Activated T-cell treated with anti-CD3 and anti-CD28 coated beads, Interleukin-2, amount 50 U/mL, for 4 hours (primary cell): ENCODE measurements around the gene SORL1. TPM values are rescaled to one million over a fixed set of nuclear protein-coding genes. Genes with fewer than 3 reads are reported as not detected.
A peak's percentile ranks its signal among the peaks of the same experiment; 100 is the strongest.

Experiments used
- ATAC-seq, 2 donors: fragments of 200-7000 bp; cut with Tn5 transposase; one replicate each; pipeline ENCODE4 v1.10.0; 2021
- DNase-seq: peaks from one replicate; pipeline ENCODE4 v3.0.0-alpha.2; 2020
- H3K27me3 Mint-ChIP-seq: one replicate; pipeline ENCODE4 v1.8.0; 2021; ENCODE audit warnings: low read depth, mixed read lengths
- H3K36me3 Mint-ChIP-seq: one replicate; pipeline ENCODE4 v1.8.0; 2022; ENCODE audit warnings: mixed read lengths; ENCODE audit not compliant: insufficient read depth
- H3K4me1 Mint-ChIP-seq: one replicate; pipeline ENCODE4 v1.8.0; 2021; ENCODE audit warnings: low read depth, mixed read lengths
- H3K4me3 Mint-ChIP-seq: one replicate; pipeline ENCODE4 v1.8.0; 2021; ENCODE audit warnings: mild to moderate bottlenecking, moderate library complexity, mixed read lengths
- H3K9me3 Mint-ChIP-seq: one replicate; pipeline ENCODE4 v1.8.0; 2021; ENCODE audit warnings: mixed read lengths
- total RNA-seq, 3 donors: library from RNA; stranded (reverse); gene quantifications; one replicate each; pipeline ENCODE4 v1.2.1, GENCODE V29; 2021

Gene SORL1
- total RNA-seq, 3 donors from 2014 or later, result 21.3 to 25.6 (median 21.3) TPM

DNA sequence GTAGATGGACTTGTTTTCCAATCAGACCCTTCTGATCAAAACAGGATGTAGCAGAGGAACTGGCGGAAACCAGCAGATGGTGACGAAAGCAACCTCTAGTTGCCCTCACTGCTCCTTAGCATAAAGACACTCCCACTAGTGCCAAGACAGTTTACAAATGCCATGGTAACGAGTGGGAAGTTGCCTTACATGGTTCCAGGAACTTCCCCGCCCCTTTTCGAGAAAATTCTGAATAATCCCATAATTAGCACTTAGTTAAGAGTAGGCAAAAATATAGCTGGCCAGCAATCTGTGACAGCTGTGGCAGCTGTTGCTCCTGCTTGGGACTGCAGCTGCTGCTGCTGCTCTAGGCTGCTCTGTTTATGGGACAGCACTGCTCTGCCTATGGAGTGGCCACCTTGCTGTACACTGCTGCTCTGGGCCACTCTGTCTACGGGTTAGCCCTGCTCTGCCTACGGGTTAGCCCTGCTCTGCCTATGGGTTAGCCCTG is 33.4 kb upstream of the SORL1 start:
- ATAC-seq (peak; percentile 49 to 52), DNase-seq (no peak)
- Mint-ChIP-seq H3K9me3 (no peaks in the 10 kb centered on the region), H3K27me3 (no peaks in the 10 kb centered on the region), H3K4me1 (peaks cover 77% of the 10 kb centered on the region), H3K36me3 (no peaks in the 10 kb centered on the region), H3K4me3 (no peak overlapping the region)

- ATAC-seq, result no peak
- no peaks in the 10 kb centered on the region for H3K36me3 Mint-ChIP-seq
- DNase-seq, result no peak
- H3K27me3 Mint-ChIP-seq, result no peaks in the 10 kb centered on the region
- no peaks in the 10 kb centered on the region for H3K9me3 Mint-ChIP-seq
- no peak overlapping the region for H3K4me3 Mint-ChIP-seq
- H3K4me1 Mint-ChIP-seq, result peaks cover 84% of the 10 kb centered on the region
Observed at GRCh38 chr11:121419836-121420235, 32.3 kb upstream of the SORL1 start.

DNA sequence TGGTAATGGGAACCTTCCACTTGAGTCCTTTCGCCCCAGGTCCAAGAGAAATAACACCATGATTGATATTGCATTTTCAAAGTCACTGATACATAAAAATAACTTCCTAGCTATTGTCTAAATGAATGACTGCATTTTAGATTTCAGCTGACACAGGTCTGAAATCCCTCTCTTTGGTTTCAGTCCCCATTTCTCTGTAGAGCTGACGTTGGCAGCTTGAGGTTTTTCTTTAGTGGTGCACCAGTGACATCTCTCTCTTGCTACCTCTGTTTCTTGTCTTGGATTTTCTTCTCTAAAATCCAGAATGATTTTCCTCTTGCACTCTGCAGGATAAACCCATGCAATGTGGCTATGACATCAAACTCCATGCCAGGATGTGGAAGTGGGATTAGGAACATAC is 31.7 kb upstream of the SORL1 start:
- Mint-ChIP-seq H3K9me3 (no peaks in the 10 kb centered on the region), H3K4me3 (no peak overlapping the region), H3K27me3 (no peaks in the 10 kb centered on the region), H3K36me3 (peaks cover 4% of the 10 kb centered on the region), H3K4me1 (peaks cover 83% of the 10 kb centered on the region)
- DNase-seq (no peak), ATAC-seq (no peak)

DNA sequence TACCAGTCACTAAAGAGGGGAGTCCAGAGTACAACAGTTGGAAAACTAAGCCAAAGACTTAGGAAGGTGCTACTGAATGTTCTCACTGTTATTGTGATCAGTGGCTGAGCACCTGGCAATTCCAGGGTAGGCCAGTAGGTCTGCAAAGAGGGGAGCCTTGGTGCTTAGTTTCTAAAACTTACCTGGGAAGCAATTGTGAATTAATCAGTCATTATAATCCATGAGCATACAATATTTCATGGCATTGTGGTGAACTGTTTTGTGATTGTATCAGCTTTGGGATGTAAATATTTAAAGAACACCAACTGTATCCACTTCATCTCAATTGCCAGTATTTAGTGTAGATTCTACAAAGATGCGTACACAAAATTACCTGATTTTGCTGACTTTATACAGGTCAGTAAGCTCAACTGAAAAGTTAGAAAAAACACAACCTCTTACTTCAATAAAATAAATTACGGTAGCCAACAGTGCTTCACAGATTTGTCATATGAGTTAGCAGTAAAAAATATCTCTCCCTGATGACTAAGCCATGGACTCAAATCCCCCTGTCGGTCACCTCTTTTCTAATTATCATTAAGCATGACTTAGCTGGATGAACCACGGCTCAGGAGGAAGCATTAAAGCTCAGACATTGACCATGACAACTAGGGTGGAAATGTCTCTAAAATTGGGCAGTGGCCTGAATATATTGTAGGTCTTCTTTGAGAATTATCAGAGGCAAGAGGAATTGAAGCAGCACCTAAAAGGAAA is 30.8 kb upstream of the SORL1 start:
- peaks cover 4% of the 10 kb centered on the region for H3K36me3 Mint-ChIP-seq
- ATAC-seq, result no peak

GRCh38 chr11:121422675-121423074 is 29.4 kb upstream of the SORL1 start:
- no peak overlapping the region for H3K4me3 Mint-ChIP-seq
- H3K27me3 Mint-ChIP-seq, result no peaks in the 10 kb centered on the region
- H3K9me3 Mint-ChIP-seq, result no peaks in the 10 kb centered on the region
- H3K36me3 Mint-ChIP-seq, result peaks cover 4% of the 10 kb centered on the region
- ATAC-seq, result no peak
- H3K4me1 Mint-ChIP-seq, result peaks cover 78% of the 10 kb centered on the region
- DNase-seq, result no peak

More for the DNA sequence above, 30.8 kb upstream of the SORL1 start:
- Mint-ChIP-seq H3K4me3 (no peak overlapping the region), H3K4me1 (peaks cover 82% of the 10 kb centered on the region), H3K9me3 (no peaks in the 10 kb centered on the region), H3K27me3 (no peaks in the 10 kb centered on the region)
- DNase-seq, result no peak

DNA sequence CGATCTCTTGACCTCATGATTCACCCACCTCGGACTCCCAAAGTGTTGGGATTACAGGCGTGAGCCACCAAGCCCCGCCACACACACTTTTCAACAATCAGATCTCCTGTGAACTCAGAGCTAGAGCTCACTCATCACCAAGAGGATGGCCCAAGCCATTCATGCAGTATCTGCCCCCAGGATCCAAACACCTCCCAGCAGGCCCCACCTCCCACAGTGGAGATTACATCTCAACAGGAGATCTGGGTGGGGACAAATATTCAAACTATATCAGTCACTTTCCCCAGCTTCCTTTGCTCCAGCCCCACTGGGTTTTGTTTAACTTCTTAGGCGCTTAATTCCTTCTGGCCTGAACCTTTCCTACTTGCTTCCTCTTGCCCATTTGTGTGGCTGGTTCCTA is 26.3 kb upstream of the SORL1 start:
- H3K4me3 Mint-ChIP-seq, result no peak overlapping the region
- H3K36me3 Mint-ChIP-seq, result peaks cover 6% of the 10 kb centered on the region
- peaks cover 52% of the 10 kb centered on the region for H3K4me1 Mint-ChIP-seq
- ATAC-seq (no peak), DNase-seq (no peak)
- no peaks in the 10 kb centered on the region for H3K27me3 Mint-ChIP-seq
- H3K9me3 Mint-ChIP-seq, result no peaks in the 10 kb centered on the region

DNA sequence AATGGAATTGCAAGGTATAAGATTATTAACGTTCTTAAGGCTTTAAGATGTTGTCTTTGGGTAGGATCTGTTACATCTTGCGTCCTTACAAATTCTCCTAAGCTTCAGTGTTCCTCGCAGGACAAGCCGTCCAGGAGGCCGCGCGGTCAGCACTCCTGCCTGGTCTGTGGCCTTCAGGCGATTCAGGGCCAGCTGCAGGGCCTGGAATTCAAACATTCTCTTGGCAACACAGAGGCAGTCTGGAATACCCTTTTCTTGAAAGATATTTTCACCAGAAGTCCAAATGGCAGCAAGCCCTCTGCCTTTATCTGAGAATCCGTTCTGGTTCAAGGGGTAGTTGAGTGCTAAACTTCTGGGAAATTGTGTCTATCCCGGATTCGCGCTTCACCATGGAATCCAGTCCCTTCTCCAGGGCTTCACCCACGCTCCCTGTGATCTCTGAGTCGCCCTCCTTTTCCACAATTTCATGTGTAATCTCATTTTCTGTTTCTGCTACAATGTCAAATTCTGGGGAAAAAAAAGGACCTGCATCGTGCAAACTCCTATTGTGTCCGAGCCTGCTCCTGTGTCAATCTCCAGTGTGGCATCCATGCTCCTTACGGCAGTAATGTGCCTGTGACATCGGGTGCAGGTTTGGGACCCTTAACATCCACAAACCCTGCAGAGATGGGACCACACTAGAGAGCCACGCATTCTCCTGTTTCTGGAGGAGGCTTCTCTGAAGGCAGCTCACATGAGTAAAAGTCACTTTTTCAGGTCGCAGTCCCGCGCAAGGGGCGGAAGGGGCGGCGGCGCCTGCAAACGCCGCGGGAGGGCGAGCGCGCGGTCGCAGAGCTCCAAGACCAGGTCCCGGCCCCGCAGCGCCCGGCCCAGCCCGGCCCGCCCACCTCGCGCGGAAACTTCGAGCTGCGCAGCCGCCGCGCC is 25.4 kb upstream of the SORL1 start:
- Mint-ChIP-seq H3K27me3 (no peaks in the 10 kb centered on the region), H3K36me3 (peaks cover 8% of the 10 kb centered on the region), H3K4me3 (peak overlapping the region; percentile 55), H3K9me3 (no peaks in the 10 kb centered on the region), H3K4me1 (peaks cover 46% of the 10 kb centered on the region)
- DNase-seq (peak; percentile 39), ATAC-seq (peak; percentile 79 to 87)

DNA sequence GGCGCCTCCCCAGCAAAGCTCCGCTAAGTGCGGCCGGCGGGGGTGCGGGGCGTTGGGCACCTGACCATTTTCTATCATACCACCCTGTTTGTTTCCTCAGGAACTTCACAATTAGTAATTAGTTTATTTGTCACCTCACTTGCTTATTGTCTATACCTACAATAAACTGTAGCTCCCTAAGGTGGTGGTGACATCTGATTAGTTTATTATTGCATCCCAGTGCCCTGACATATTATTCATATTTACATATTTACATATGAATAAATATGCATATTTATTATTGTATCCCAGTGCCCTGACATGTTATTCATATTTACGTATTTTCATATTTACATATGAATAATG is 24.7 kb upstream of the SORL1 start:
- H3K4me3 Mint-ChIP-seq, result no peak overlapping the region
- H3K4me1 Mint-ChIP-seq, result peaks cover 46% of the 10 kb centered on the region

GRCh38 chr11:121429556-121429955 is 22.6 kb upstream of the SORL1 start:
- H3K9me3 Mint-ChIP-seq, result no peaks in the 10 kb centered on the region
- H3K27me3 Mint-ChIP-seq, result no peaks in the 10 kb centered on the region
- peaks cover 8% of the 10 kb centered on the region for H3K36me3 Mint-ChIP-seq
- ATAC-seq (no peak), DNase-seq (no peak)
- H3K4me1 Mint-ChIP-seq, result peaks cover 27% of the 10 kb centered on the region
- H3K4me3 Mint-ChIP-seq, result no peak overlapping the region

More for the DNA sequence above, 24.7 kb upstream of the SORL1 start:
- no peak for ATAC-seq
- Mint-ChIP-seq H3K27me3 (no peaks in the 10 kb centered on the region), H3K36me3 (peaks cover 8% of the 10 kb centered on the region), H3K9me3 (no peaks in the 10 kb centered on the region)
- no peak for DNase-seq

- Mint-ChIP-seq H3K36me3 (peaks cover 8% of the 10 kb centered on the region), H3K9me3 (no peaks in the 10 kb centered on the region), H3K4me3 (no peak overlapping the region), H3K4me1 (peaks cover 36% of the 10 kb centered on the region), H3K27me3 (no peaks in the 10 kb centered on the region)
- DNase-seq (no peak), ATAC-seq (peak; percentile 85 to 91)
Observed at GRCh38 chr11:121431820-121432526, 20.1 kb upstream of the SORL1 start.

DNA sequence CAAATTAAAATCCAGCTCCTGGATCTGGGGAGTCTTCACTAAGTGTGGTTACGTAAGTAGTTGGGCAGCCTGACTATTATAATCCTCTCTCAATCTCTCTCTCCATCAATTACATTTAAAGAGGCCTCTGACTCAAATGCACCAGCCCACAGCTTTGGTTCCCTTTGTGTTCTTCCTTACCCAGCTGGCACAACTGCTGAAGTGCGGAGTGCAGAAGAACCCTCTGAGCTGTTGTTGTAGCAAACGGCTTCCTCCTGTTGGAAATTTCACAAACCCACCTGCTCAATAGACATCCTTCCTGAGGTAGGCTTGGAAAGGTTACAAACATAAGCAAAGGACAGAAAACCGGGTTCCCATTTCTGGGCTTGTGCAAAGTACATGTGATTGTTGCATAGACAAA is 17.0 kb upstream of the SORL1 start:
- DNase-seq (no peak), ATAC-seq (no peak)
- H3K9me3 Mint-ChIP-seq, result no peaks in the 10 kb centered on the region
- peaks cover 10% of the 10 kb centered on the region for H3K36me3 Mint-ChIP-seq
- peaks cover 44% of the 10 kb centered on the region for H3K4me1 Mint-ChIP-seq
- no peaks in the 10 kb centered on the region for H3K27me3 Mint-ChIP-seq
- no peak overlapping the region for H3K4me3 Mint-ChIP-seq

DNA sequence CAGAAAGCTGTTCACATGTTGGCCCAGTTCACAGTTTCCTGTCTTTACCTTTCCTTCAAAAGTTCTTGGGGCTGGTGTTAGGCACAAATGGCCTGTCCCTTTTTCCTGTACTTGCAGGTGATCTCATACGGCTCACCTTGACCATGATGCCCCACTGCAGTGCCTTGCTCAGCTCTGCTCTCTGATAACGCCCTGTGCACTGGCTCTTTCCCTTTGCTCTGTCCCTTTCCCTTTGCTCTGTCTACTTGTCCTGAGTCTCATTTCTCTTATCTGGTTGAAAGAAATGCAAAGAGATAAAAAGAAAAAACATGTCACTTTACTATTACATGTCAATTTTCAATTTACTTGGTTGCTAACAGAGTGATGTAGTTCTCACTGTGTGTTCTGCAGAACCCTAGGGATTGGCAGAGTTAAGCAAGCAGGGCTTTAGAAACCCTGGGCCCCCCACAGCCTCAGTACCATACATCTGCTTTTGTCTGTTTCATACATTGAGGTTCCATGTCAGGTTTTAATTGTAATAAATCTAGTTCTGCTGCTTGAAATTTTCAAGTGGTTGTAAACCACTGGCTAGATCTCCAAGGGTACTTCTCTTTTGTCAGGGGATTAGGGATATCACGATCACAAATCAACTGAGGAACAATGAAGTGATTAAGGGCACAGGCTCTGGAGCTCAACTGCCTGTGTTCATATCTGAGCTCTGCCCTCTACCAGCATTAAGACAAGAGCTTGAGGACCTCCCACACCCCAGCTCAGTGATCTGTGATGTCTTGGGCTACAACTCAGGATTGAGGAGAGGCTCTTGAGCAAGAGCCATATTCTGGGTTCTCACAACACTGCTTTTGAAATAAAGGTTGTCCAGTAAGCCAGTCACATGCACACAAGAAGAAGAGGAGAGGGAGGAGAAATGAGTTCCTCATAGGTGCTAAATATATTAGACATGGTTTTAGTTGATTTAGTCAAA is 16.3 kb upstream of the SORL1 start:
- H3K9me3 Mint-ChIP-seq, result no peaks in the 10 kb centered on the region
- no peak overlapping the region for H3K4me3 Mint-ChIP-seq
- no peaks in the 10 kb centered on the region for H3K27me3 Mint-ChIP-seq
- ATAC-seq, result no peak
- peaks cover 10% of the 10 kb centered on the region for H3K36me3 Mint-ChIP-seq
- no peak for DNase-seq
- peaks cover 44% of the 10 kb centered on the region for H3K4me1 Mint-ChIP-seq

DNA sequence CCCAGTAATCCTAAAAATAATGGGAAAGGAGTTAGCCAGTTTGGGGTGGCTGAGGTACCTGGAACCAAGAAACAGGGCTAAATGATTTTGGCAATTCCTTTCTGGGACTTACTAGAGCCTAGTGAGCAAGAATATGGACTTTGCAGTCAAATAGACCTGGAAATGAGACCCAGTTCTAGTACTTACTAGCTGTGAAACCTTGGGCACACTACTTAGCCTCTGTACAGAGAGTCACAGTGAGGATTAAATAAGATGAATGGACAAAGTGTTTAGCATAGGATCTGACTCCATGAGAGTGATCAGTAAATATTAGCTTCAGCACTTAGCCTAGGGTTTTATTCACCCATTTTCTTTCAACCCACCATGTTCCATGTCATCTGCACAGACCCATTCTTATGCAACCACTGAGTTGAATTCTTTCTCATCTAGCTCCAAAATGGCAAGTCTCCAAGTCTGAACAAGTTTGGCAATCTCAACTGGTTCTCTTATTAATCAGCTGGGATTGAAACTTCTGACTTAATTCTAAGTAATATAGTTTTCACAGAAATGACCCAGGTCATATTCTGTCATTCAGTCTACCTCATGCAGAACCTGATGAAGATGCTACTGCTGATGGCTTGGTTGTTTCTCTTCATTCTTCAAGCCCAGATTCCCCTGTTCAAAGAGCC is 15.0 kb upstream of the SORL1 start:
- Mint-ChIP-seq H3K36me3 (peaks cover 11% of the 10 kb centered on the region), H3K4me1 (peaks cover 38% of the 10 kb centered on the region), H3K9me3 (no peaks in the 10 kb centered on the region), H3K27me3 (no peaks in the 10 kb centered on the region), H3K4me3 (no peak overlapping the region)
- DNase-seq (no peak), ATAC-seq (peak; percentile 23 to 79)
